Adrenal gland (tissue), 12 donors: ENCODE data around the gene ASB13. TPM values are rescaled to one million over a fixed set of nuclear protein-coding genes. Genes with fewer than 3 reads are reported as not detected.
A peak's percentile ranks its signal among the peaks of the same experiment; 100 is the strongest.

Experiments used
- DNase-seq, 7 donors: peaks; one replicate each; pipeline ENCODE4 v3.0.0-alpha.2; 2019 to 2020
- H3K27ac ChIP-seq, 5 donors: fragments of 200-600 bp; sonication (generic) in 4 of 5; 1 replicate in 3 of 5; 2 replicates in 2 of 5; pipeline versions ENCODE4 v1.5.1 to v1.8.0; 2016 to 2020; ENCODE audit warnings: mild to moderate bottlenecking in 1 of 5
- H3K27me3 ChIP-seq: fragments of 200-600 bp; 2 replicates; pipeline ENCODE4 v1.8.0; 2021
- H3K36me3 ChIP-seq, 2 donors: fragments of 200-600 bp; replicated peaks in 1 of 2; 1 replicate in 1 of 2; 2 replicates in 1 of 2; pipeline versions ENCODE4 v1.5.1 to v1.8.0; 2018 to 2022
- H3K4me1 ChIP-seq, 2 donors: fragments of 200-600 bp; replicated peaks in 1 of 2; 1 replicate in 1 of 2; 2 replicates in 1 of 2; pipeline versions ENCODE4 v1.5.1 to v1.8.0; 2018 to 2021
- H3K4me3 ChIP-seq, 4 donors: fragments of 200-600 bp; sonication (generic) in 3 of 4; one replicate each; pipeline ENCODE4 v1.5.1; 2016 to 2018
- H3K9me3 ChIP-seq, 3 donors: fragments of 200-600 bp; sonication (generic) in 1 of 3; replicated peaks in 1 of 3; 1 replicate in 2 of 3; 2 replicates in 1 of 3; pipeline versions ENCODE4 v1.5.1 to v1.8.0; 2016 to 2021
- CTCF ChIP-seq, 6 experiments: fragments of 450-650 bp in 4 of 6; fragments of 200-600 bp in 2 of 6; sonication (generic) in 1 of 6; IDR thresholded peaks; 1 replicate in 5 of 6; 2 replicates in 1 of 6; pipeline versions ENCODE4 v1.5.1 to v1.8.0; 2016 to 2021; ENCODE audit warnings: antibody characterized with exemption in 6 of 6, mild to moderate bottlenecking in 2 of 6, moderate library complexity in 1 of 6
- POLR2A ChIP-seq, 2 donors: fragments of 450-650 bp; IDR thresholded peaks; one replicate each; pipeline ENCODE4 v1.6.1; 2017; ENCODE audit warnings: antibody characterized with exemption in 2 of 2, mild to moderate bottlenecking in 2 of 2, moderate library complexity in 1 of 2
- WGBS, 4 donors: extraction: QIAGEN DNeasy Blood & Tissue Kit in 2 of 4; methylation state at CpG; one replicate each; pipeline versions ENCODE4 v1.1.5 to v1.1.7; 2013 to 2017; 5-methylcytosine and 5-hydroxymethylcytosine counted together
- intact Hi-C, 2 donors: fragments of 100-400 bp; cut with DNase I; formaldehyde crosslinking; loops; one replicate each; pipeline versions ENCODE4 v1.14.1 to v1.15.0; 2022 to 2023
- polyA plus RNA-seq, 3 donors: library from polyadenylated mRNA; stranded (reverse); fragments of 200-250 nt in 2 of 3; fragments of 350-450 nt in 1 of 3; fragmentation: Illumina TruSeq in 1 of 3; extraction: RNeasy Lipid Tissue Mini Kit (QIAGEN cat#74804) in 1 of 3; gene quantifications; one replicate each; pipeline ENCODE4 v1.2.3, GENCODE V29; 2013 to 2014
- total RNA-seq, 9 donors: library from RNA; depleted of rRNA in 4 of 9; stranded (reverse); fragments of >200 nt in 4 of 9; fragments of 120-200 nt in 1 of 9; fragmentation: NEBNext Ultra II Directional in 1 of 9; extraction: Animal tissue kit (Norgen Biotek cat#: 25700) in 1 of 9; gene quantifications; one replicate each; pipeline versions ENCODE4 v1.1.0 to v1.2.4, GENCODE V29; 2013 to 2023
- donor health status: healthy with polysubstance abuse.
- donor health status: Bipolar disorder and iron deficiency.
- donor health status: DM: yes; HTN: yes; CAD: no.
- donor health status: DM: no; HTN: no; CAD: no.
- donor health status: DM: no; HTN: no; CAD: no.
- donor health status: DM: yes; HTN: yes; CAD: no.

The ASB13 gene
- total and polyA plus RNA-seq, 12 donors: 24.4 to 65.9 (median 45.9) TPM

- WGBS, 4 donors: 80 to 87% (median 86%) methylated on average over 35 to 50 of the region's 50 CpGs
- intact Hi-C loops: no loop called here
- TF ChIP-seq POLR2A (IDR thresholded peaks at IDR 0.05): no peak
- no peak for TF ChIP-seq CTCF (IDR thresholded peaks at IDR 0.05)
- peaks cover 0 to 10% of the 10 kb centered on the region in 2 donors for H3K4me1 ChIP-seq
- H3K9me3 ChIP-seq: no peaks in the 10 kb centered on the region
- H3K36me3 ChIP-seq: peaks cover 0 to 32% of the 10 kb centered on the region in 2 donors
- H3K27ac ChIP-seq: no peak overlapping the region
- no peak overlapping the region for H3K4me3 ChIP-seq
- no peaks in the 10 kb centered on the region for H3K27me3 ChIP-seq
- DNase-seq: no peak
These were observed 17.6 kb downstream of the ASB13 start for GRCh38 chr10:5648494-5649457.

- Histone ChIP-seq H3K9me3 (no peaks in the 10 kb centered on the region), H3K27me3 (no peaks in the 10 kb centered on the region), H3K36me3 (peaks cover 0 to 34% of the 10 kb centered on the region in 2 donors), H3K27ac (no peak overlapping the region), H3K4me3 (no peak overlapping the region), H3K4me1 (peaks cover 0 to 14% of the 10 kb centered on the region in 2 donors)
- no peak for TF ChIP-seq POLR2A (IDR thresholded peaks at IDR 0.05)
- no peak for TF ChIP-seq CTCF (IDR thresholded peaks at IDR 0.05)
- intact Hi-C loops: no loop called here
- WGBS, 4 donors: 90 to 94% (median 92%) methylated on average over 10 to 11 of the region's 11 CpGs
- no peak for DNase-seq
These were observed 18.7 kb downstream of the ASB13 start for GRCh38 chr10:5647507-5648240.

GRCh38 chr10:5645944-5646617 is 20.3 kb downstream of the ASB13 start:
- WGBS, 4 donors: 65 to 81% (median 70%) methylated on average over 18 to 21 of the region's 21 CpGs
- no peak for TF ChIP-seq CTCF (IDR thresholded peaks at IDR 0.05)
- TF ChIP-seq POLR2A (IDR thresholded peaks at IDR 0.05): no peak
- Histone ChIP-seq H3K4me3 (no peak overlapping the region), H3K27me3 (no peaks in the 10 kb centered on the region), H3K9me3 (no peaks in the 10 kb centered on the region), H3K4me1 (peaks cover 0 to 14% of the 10 kb centered on the region in 2 donors), H3K27ac (peak overlapping the region in 2 of 5 donors; percentile 24 to 69), H3K36me3 (peaks cover 0 to 47% of the 10 kb centered on the region in 2 donors)
- no peak for DNase-seq
- intact Hi-C loops: no loop called here

GRCh38 chr10:5645375-5645774 is 21.0 kb downstream of the ASB13 start:
- no peak for TF ChIP-seq POLR2A (IDR thresholded peaks at IDR 0.05)
- TF ChIP-seq CTCF (IDR thresholded peaks at IDR 0.05): no peak
- peak in 3 of 7 donors; percentile 37 to 75 (median 42) for DNase-seq

More at GRCh38 chr10:5645375-5645774, 21.0 kb downstream of the ASB13 start:
- 54 to 69% (median 61%) methylated on average over 11 of the region's 11 CpGs for WGBS, 4 donors
- Histone ChIP-seq H3K4me1 (peaks cover 0 to 14% of the 10 kb centered on the region in 2 donors), H3K4me3 (no peak overlapping the region), H3K9me3 (no peaks in the 10 kb centered on the region), H3K36me3 (peaks cover 0 to 49% of the 10 kb centered on the region in 2 donors), H3K27me3 (no peaks in the 10 kb centered on the region), H3K27ac (peak overlapping the region in 2 of 5 donors; percentile 24 to 69)
- intact Hi-C loops: no loop called here
